ENCODE data around the gene LEAP2. TPM values are rescaled to one million over a fixed set of nuclear protein-coding genes. Genes with fewer than 3 reads are reported as not detected.

Gene LEAP2, protein sequence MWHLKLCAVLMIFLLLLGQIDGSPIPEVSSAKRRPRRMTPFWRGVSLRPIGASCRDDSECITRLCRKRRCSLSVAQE
- total RNA-seq, result 1.7 TPM
- long read RNA-seq, partial matches to known transcripts, result 0 of 10 reads
- long read RNA-seq, other reads (novel, unspliced or antisense), result 10 of 10 reads

DNA sequence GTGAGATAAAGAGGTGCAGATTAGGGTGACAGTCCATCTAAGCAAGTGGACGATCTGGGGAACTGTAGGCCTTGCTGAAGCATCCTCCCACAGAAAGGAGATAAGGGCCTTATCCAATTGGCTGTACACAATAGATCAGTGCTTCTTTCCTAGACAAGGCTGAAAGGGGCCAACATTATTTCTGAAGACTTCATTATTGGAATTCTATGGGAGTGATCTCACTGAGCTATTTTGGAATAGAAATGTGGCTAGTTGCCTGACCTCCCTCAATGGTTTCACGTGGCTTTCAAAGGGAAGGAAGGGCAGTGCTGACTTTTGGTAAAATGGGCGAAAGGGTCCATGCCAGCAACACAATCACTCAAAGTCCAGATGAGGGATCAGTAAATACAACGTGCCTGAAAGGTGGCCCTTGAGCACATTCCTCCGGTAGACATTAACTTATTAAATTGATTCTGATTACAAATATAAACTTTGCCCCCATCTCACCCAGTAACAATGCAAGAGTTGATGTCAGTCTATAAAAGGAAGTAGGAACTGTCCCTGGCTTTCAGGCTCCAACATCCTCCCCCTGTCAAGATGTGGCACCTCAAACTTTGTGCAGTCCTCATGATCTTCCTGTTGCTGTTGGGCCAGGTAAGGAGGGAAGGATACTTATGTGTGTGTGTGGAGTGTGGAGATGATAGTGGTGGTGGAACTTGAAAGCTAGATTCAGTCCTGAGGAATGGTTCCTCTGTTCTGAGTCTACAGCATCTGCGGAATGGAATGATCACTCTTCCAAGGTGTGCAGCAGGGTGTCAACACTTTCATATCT, at the start of gene LEAP2:
Gene LEAP2 (plus strand): TSS at position 550 of the 811 bp plus-strand sequence. CDS start 27 bp downstream, at position 577.
- Histone ChIP-seq H3K36me3 (peaks cover 55% of the 10 kb centered on the region), H3K27me3 (ENCODE audit: low read depth) (no peaks in the 10 kb centered on the region), H3K4me3 (no peak within 1 kb of the TSS), H3K27ac (no peak within 1 kb of the TSS), H3K9me3 (no peaks in the 10 kb centered on the region), H3K4me1 (peaks cover 5% of the 10 kb centered on the region)
- ATAC-seq (peak; percentile 50 to 53), DNase-seq (no peak)
- TF ChIP-seq, protein P1, sequence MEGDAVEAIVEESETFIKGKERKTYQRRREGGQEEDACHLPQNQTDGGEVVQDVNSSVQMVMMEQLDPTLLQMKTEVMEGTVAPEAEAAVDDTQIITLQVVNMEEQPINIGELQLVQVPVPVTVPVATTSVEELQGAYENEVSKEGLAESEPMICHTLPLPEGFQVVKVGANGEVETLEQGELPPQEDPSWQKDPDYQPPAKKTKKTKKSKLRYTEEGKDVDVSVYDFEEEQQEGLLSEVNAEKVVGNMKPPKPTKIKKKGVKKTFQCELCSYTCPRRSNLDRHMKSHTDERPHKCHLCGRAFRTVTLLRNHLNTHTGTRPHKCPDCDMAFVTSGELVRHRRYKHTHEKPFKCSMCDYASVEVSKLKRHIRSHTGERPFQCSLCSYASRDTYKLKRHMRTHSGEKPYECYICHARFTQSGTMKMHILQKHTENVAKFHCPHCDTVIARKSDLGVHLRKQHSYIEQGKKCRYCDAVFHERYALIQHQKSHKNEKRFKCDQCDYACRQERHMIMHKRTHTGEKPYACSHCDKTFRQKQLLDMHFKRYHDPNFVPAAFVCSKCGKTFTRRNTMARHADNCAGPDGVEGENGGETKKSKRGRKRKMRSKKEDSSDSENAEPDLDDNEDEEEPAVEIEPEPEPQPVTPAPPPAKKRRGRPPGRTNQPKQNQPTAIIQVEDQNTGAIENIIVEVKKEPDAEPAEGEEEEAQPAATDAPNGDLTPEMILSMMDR (IDR thresholded peaks at IDR 0.05), result no peak
- intact Hi-C loops (cut with DNase I), result no loop called here

DNA sequence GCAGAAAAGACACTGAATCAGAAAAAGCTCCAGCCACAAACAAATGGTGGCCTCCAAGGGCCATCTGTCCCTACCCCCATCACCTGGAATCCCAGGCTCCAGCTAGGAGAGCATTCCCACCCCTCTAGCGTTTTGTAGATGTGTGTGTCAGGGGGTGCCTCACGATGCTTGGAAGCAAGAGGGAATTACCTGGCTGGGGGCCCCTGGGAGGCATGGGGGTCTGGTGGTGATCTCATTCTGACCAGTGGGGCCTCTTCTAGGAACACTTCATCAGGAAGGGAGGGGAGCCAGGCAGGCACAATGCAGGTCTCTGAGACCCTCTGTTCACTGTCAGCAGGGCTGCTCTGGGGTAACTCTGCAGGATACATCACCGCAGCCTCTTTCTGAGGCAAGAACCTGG, 49.0 kb upstream of the LEAP2 start:
- Histone ChIP-seq H3K27ac (no peak overlapping the region), H3K36me3 (peaks cover 24% of the 10 kb centered on the region), H3K9me3 (no peaks in the 10 kb centered on the region), H3K4me3 (no peak overlapping the region), H3K27me3 (ENCODE audit: low read depth) (peaks cover 6% of the 10 kb centered on the region), H3K4me1 (peaks cover 42% of the 10 kb centered on the region)
- ATAC-seq, result no peak
- intact Hi-C loops (cut with DNase I), result no loop called here
- TF ChIP-seq, protein P1 (IDR thresholded peaks at IDR 0.05), result no peak
- no peak for DNase-seq

DNA sequence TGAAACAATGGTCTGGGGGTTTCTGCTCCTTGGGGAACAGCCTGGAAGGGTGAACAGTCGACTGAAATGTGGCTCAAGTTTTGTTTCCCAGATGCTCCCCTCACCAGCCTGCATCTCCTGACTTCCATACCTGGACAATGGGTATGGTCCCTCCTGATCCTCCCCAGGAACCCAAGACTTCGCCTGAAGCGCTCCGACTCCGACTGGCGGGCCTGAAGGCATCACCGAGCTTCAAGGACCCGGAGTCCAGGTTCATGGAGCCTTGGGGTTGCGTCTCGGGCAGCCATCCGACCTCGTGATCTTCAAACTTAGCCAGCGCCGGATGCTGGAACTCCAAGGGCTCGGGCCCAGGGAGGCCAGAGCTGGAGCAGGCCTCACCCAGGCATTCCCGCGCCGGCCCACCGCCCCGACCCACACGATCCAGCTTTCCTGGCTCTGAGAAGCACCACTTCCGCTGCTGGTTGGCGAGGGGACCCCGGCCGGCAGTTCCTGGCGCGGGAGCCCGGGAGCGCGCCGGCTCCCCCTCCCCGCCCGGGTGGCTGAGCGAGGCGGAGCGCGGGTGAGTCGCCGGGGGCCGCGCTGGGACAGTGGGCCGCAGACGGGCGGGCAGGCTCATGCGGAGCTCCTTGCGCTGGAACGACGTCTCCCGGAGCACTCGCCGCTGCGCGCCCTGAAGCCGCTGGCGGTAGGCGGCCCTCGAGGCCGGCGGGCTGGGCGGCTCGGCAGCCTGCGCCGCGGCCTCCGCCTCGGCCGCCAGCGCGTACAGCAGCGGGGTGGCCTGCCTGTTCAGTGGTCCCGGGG, 48.2 kb upstream of the LEAP2 start:
- H3K36me3 ChIP-seq, result peaks cover 24% of the 10 kb centered on the region
- DNase-seq (no peak), ATAC-seq (no peak)
- H3K27ac ChIP-seq, result no peak overlapping the region
- TF ChIP-seq, protein P1 (IDR thresholded peaks at IDR 0.05), result no peak
- H3K27me3 ChIP-seq (ENCODE audit: low read depth), result no peaks in the 10 kb centered on the region
- no peaks in the 10 kb centered on the region for H3K9me3 ChIP-seq
- H3K4me3 ChIP-seq, result no peak overlapping the region
- intact Hi-C loops (cut with DNase I), result no loop called here
- peaks cover 41% of the 10 kb centered on the region for H3K4me1 ChIP-seq

DNA sequence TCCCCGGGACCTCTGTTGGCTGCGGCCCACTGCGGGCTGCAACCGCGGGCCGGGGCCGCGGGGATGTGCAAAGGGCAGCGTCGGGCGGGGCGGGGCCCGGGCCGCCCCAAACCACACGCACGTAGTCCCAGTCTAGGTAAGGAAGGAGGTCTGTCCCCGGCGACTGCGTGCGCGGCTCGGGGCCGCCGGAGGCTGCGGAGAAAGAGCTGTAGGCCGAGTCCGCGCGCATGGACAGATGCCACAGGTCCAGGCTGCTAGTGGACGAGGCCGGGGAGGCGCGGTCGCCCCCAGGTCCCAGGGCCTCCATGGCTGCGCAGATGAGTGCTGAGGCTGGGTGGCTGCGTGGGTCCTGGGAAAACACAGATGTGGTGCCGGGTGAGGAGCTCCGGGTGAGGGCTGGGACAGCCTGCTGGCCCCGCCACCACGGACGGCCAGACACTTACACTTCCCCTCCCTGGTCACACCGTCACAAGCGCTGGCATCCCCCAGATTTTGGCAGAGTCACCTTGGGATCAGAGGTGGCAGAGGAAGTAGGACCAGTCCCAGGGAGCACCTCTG, 47.6 kb upstream of the LEAP2 start:
- ATAC-seq (no peak), DNase-seq (peak; percentile 45)
- intact Hi-C loops (cut with DNase I), result no loop called here
- Histone ChIP-seq H3K27me3 (ENCODE audit: low read depth) (no peaks in the 10 kb centered on the region), H3K9me3 (no peaks in the 10 kb centered on the region), H3K4me3 (no peak overlapping the region), H3K27ac (peak overlapping the region; percentile 54), H3K36me3 (peaks cover 24% of the 10 kb centered on the region), H3K4me1 (peaks cover 43% of the 10 kb centered on the region)
- TF ChIP-seq, protein P1 (IDR thresholded peaks at IDR 0.05), result no peak

DNA sequence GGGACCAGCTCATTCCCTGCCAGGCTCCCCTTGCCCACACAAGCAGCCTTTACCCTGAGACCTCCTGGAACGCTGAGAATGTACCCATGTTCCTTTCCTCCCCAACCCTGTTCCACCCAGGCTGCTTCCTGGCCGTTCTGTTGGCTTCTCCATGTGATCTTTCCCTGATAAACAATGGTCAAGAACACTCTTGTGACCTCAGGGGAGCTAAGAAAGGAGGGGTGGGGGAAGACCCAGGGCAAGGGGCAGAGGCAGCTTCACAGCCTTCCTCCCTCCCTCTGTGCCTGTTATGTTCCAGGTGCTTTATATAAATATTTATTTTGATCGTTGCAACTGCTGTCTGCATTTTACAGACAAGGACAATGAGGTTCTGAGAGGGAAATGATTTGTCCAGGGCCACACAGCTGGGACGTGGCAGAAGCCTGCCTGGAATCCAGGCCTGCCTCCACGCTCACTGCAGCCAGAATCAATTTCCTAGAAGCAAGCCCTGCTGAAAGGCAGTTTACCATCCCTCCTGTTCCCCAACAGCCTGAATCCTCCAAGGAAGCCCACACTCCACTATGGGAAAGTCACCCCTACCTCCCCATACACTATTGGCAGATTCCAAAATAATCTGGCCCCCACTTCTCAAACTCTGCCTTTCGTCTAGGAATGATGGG, 46.9 kb upstream of the LEAP2 start:
- intact Hi-C loops (cut with DNase I), result no loop called here
- TF ChIP-seq, protein P1 (IDR thresholded peaks at IDR 0.05), result no peak
- H3K36me3 ChIP-seq, result peaks cover 24% of the 10 kb centered on the region
- peak overlapping the region; percentile 54 for H3K27ac ChIP-seq
- no peak overlapping the region for H3K4me3 ChIP-seq
- peaks cover 49% of the 10 kb centered on the region for H3K4me1 ChIP-seq
- no peaks in the 10 kb centered on the region for H3K27me3 ChIP-seq (ENCODE audit: low read depth)
- ATAC-seq, result no peak
- no peaks in the 10 kb centered on the region for H3K9me3 ChIP-seq
- no peak for DNase-seq
